IMR-90 (cell line): ENCODE results near the gene DUSP23. TPM values are rescaled to one million over a fixed set of nuclear protein-coding genes. Genes with fewer than 3 reads are reported as not detected.

Experiments used
- ATAC-seq: fragments of 200-7000 bp; cut with Tn5 transposase; 2 replicates; pipeline ENCODE4 v1.9.1; 2020; ENCODE audit warnings: low read depth, mild to moderate bottlenecking, moderate library complexity
- BruUV-seq: library from RNA; stranded (reverse); fragments of 400-500 nt; replicated peaks from 2 replicates; lab custom pipeline; 2021; lab: Mats Ljungman, UMichigan
- CTCF ChIA-PET: fragments of 300-600 bp; formaldehyde crosslinking; extraction: SDS; loops from one replicate; lab custom pipeline; 2021; ENCODE audit warnings: antibody characterized with exemption; lab: Yijun Ruan, JAX
- POLR2A ChIA-PET: fragments of 300-600 bp; sonication (Branson Sonifier 250); formaldehyde crosslinking; loops from one replicate; lab custom pipeline; 2022; ENCODE audit warnings: antibody characterized with exemption; ENCODE audit not compliant: unreplicated experiment; lab: Charles Lee
- DNase-seq: peaks from one replicate; pipeline ENCODE4 v3.0.0; 2013
- H2AFZ ChIP-seq: replicated peaks from 2 replicates; pipeline ENCODE3; 2013; ENCODE audit warnings: low read length, mild to moderate bottlenecking; ENCODE audit not compliant: poor library complexity
- H2AK5ac ChIP-seq: 2 replicates; pipeline ENCODE4 v1.6.1; 2013; ENCODE audit warnings: low read depth, low read length, inconsistent platforms
- H2AK9ac ChIP-seq: replicated peaks from 2 replicates; pipeline ENCODE3; 2013; ENCODE audit warnings: mild to moderate bottlenecking, low read depth, low read length, moderate library complexity; ENCODE audit not compliant: poor library complexity
- H2BK120ac ChIP-seq: 2 replicates; pipeline ENCODE4 v1.6.1; 2013; ENCODE audit warnings: low read depth, low read length, inconsistent platforms
- H2BK15ac ChIP-seq: 3 replicates; pipeline ENCODE4 v1.6.1; 2013; ENCODE audit warnings: low read depth, low read length, inconsistent platforms
- H2BK20ac ChIP-seq: 2 replicates; pipeline ENCODE4 v1.6.1; 2013; ENCODE audit warnings: low read depth, mild to moderate bottlenecking, inconsistent platforms, low read length, moderate library complexity
- H2BK5ac ChIP-seq: 2 replicates; pipeline ENCODE4 v1.6.1; 2013; ENCODE audit warnings: mild to moderate bottlenecking, low read depth, low read length, inconsistent platforms; ENCODE audit not compliant: poor library complexity, severe bottlenecking
- H3K14ac ChIP-seq: replicated peaks from 2 replicates; pipeline ENCODE4 v1.6.1; 2013; ENCODE audit warnings: low read depth, low read length, inconsistent platforms
- H3K18ac ChIP-seq: 2 replicates; pipeline ENCODE4 v1.6.1; 2013; ENCODE audit warnings: low read depth, low read length, control low read depth
- H3K23ac ChIP-seq: 2 replicates; pipeline ENCODE4 v1.6.1; 2013; ENCODE audit warnings: low read depth, low read length, inconsistent platforms
- H3K27ac ChIP-seq: 2 replicates; pipeline ENCODE4 v1.5.1; 2013; ENCODE audit warnings: mild to moderate bottlenecking, control low read depth, low read length; ENCODE audit not compliant: insufficient read depth
- H3K27me3 ChIP-seq: 2 replicates; pipeline ENCODE4 v1.6.1; 2013; ENCODE audit warnings: low read length; ENCODE audit not compliant: control insufficient read depth, insufficient read depth
- H3K36me3 ChIP-seq: 2 replicates; pipeline ENCODE4 v1.6.1; 2013; ENCODE audit warnings: low read length, mixed read lengths; ENCODE audit not compliant: control insufficient read depth, insufficient read depth
- H3K4ac ChIP-seq: 2 replicates; pipeline ENCODE4 v1.6.1; 2013; ENCODE audit warnings: low read depth, low read length, inconsistent platforms
- H3K4me1 ChIP-seq: 2 replicates; pipeline ENCODE4 v1.6.1; 2013; ENCODE audit warnings: low read length, mixed read lengths; ENCODE audit not compliant: control insufficient read depth, insufficient read depth
- H3K4me2 ChIP-seq: 2 replicates; pipeline ENCODE4 v1.6.1; 2013; ENCODE audit warnings: low read depth, mild to moderate bottlenecking, control low read depth, low read length, moderate library complexity
- H3K4me3 ChIP-seq: 2 replicates; pipeline ENCODE4 v1.5.1; 2013; ENCODE audit warnings: low read depth, mild to moderate bottlenecking, control low read depth, low read length, moderate library complexity; ENCODE audit not compliant: insufficient read depth
- H3K56ac ChIP-seq: 2 replicates; pipeline ENCODE4 v1.6.1; 2013; ENCODE audit warnings: low read length, inconsistent platforms; ENCODE audit not compliant: insufficient read depth; ENCODE audit errors: extremely low read depth
- H3K79me1 ChIP-seq, 2 experiments: 2 replicates each; pipeline ENCODE4 v1.6.1; 2013; ENCODE audit warnings: low read length in 2 of 2, inconsistent platforms in 1 of 2, low read depth in 1 of 2
- H3K9ac ChIP-seq: 2 replicates; pipeline ENCODE4 v1.6.1; 2013; ENCODE audit warnings: low read depth, low read length, control low read depth
- H3K9me1 ChIP-seq: 2 replicates; pipeline ENCODE4 v1.6.1; 2013; ENCODE audit warnings: low read length, inconsistent platforms; ENCODE audit not compliant: insufficient read depth
- H3K9me3 ChIP-seq: 2 replicates; pipeline ENCODE4 v1.6.1; 2013; ENCODE audit warnings: low read length; ENCODE audit not compliant: control insufficient read depth, insufficient read depth
- H4K20me1 ChIP-seq: 2 replicates; pipeline ENCODE4 v1.6.1; 2013; ENCODE audit warnings: low read length, inconsistent platforms; ENCODE audit not compliant: insufficient read depth
- H4K5ac ChIP-seq: 2 replicates; pipeline ENCODE4 v1.6.1; 2013; ENCODE audit warnings: mild to moderate bottlenecking, low read depth, low read length, control low read depth
- H4K8ac ChIP-seq, 2 experiments: 2 replicates each; pipeline ENCODE4 v1.6.1; 2013; ENCODE audit warnings: low read depth in 2 of 2, low read length in 2 of 2, control low read depth in 1 of 2, inconsistent platforms in 1 of 2
- H4K91ac ChIP-seq: 2 replicates; pipeline ENCODE4 v1.6.1; 2013; ENCODE audit warnings: low read depth, low read length, inconsistent platforms; ENCODE audit not compliant: insufficient read depth
- BHLHE40 ChIP-seq: fragments of 150-350 bp; IDR thresholded peaks from 2 replicates; pipeline ENCODE4 v1.6.1; 2016; ENCODE audit warnings: mild to moderate bottlenecking, low read depth, low read length
- CHD1 ChIP-seq: IDR thresholded peaks from 2 replicates; pipeline ENCODE4 v1.6.1; 2012; ENCODE audit warnings: low read depth, low read length, improper control_type of control experiment
- CTCF ChIP-seq: conservative IDR thresholded peaks from 2 replicates; pipeline ENCODE4 v1.5.1; 2012; ENCODE audit warnings: mild to moderate bottlenecking, low read depth, low read length, improper control_type of control experiment
- ELK1 ChIP-seq: fragments of 150-350 bp; IDR thresholded peaks from 2 replicates; pipeline ENCODE4 v1.6.1; 2016; ENCODE audit warnings: low read depth, mild to moderate bottlenecking, low read length, moderate library complexity, borderline replicate concordance
- FOS ChIP-seq: fragments of 150-350 bp; IDR thresholded peaks from 2 replicates; pipeline ENCODE4 v1.6.1; 2016; ENCODE audit warnings: low read depth, low read length
- MXI1 ChIP-seq: IDR thresholded peaks from 2 replicates; pipeline ENCODE4 v1.6.1; 2012; ENCODE audit warnings: low read depth, mild to moderate bottlenecking, low read length, moderate library complexity, borderline replicate concordance
- NFE2L2 ChIP-seq: fragments of 150-350 bp; IDR thresholded peaks from 2 replicates; pipeline ENCODE4 v1.6.1; 2016; ENCODE audit warnings: low read depth, mild to moderate bottlenecking, low read length
- POLR2A ChIP-seq: IDR thresholded peaks from 2 replicates; pipeline ENCODE4 v1.6.1; 2012; ENCODE audit warnings: mild to moderate bottlenecking, low read depth, low read length
- RAD21 ChIP-seq: IDR thresholded peaks from 2 replicates; pipeline ENCODE4 v1.6.1; 2012; ENCODE audit warnings: low read length, improper control_type of control experiment
- RCOR1 ChIP-seq: IDR thresholded peaks from 2 replicates; pipeline ENCODE4 v1.6.1; 2012; ENCODE audit warnings: mild to moderate bottlenecking, low read length, improper control_type of control experiment; ENCODE audit not compliant: insufficient replicate concordance
- SMC3 ChIP-seq: fragments of 150-350 bp; IDR thresholded peaks from 2 replicates; pipeline ENCODE4 v1.6.1; 2016; ENCODE audit warnings: low read depth, mild to moderate bottlenecking, antibody characterized with exemption, low read length, moderate library complexity
- WGBS, 2 experiments: methylation state at CpG; one replicate each; pipeline versions ENCODE4 v1.1.5 to v1.1.7; 2013; ENCODE audit warnings: missing lambda C conversion rate in 2 of 2; ENCODE audit not compliant: insufficient read length in 1 of 2; ENCODE audit errors: extremely low coverage in 2 of 2; 5-methylcytosine and 5-hydroxymethylcytosine counted together
- dilution Hi-C: fragments of 300-500 bp; cut with HindIII; formaldehyde crosslinking; loops from one replicate; pipeline ENCODE4 v1.14.3; 2018; ENCODE audit warnings: low sequenced_read_pairs; ENCODE audit not compliant: unreplicated experiment
- in situ Hi-C: fragments of 300-500 bp; cut with MboI; formaldehyde crosslinking; loops from 3 replicates; pipeline ENCODE4 v1.14.3; 2019; ENCODE audit warnings: low sequenced_read_pairs, inconsistent platforms, mixed read lengths
- intact Hi-C: fragments of 100-400 bp; cut with micrococcal nuclease; formaldehyde crosslinking; loops from 2 replicates; pipeline ENCODE4 v1.10.0; 2022
- polyA plus RNA-seq, 3 experiments: library from polyadenylated mRNA; depleted of rRNA; stranded (reverse); fragments of >200 nt; gene quantifications; 2 replicates each; pipeline ENCODE4 v1.2.3, GENCODE V29; 2012; ENCODE audit warnings: low replicate concordance in 1 of 3
- total RNA-seq: library from RNA; depleted of rRNA; stranded (reverse); fragments of >200 nt; gene quantifications from 2 replicates; pipeline ENCODE4 v1.2.3, GENCODE V29; 2012

DUSP23 gene
- total and polyA plus RNA-seq, 2 of the 4 experiments (the other 2 are of a cell fraction), result 4.1 to 12.9 TPM

GRCh38 chr1:159774465-159774864 lies 6.3 kb upstream of the DUSP23 start:
- in situ Hi-C loops, result no loop called here
- H3K4me2 ChIP-seq, result no peak overlapping the region
- H4K8ac ChIP-seq, result no peak overlapping the region
- no peak overlapping the region for H3K56ac ChIP-seq
- no peak overlapping the region for H3K4ac ChIP-seq
- H4K5ac ChIP-seq, result no peak overlapping the region
- no peak overlapping the region for H3K9ac ChIP-seq
- WGBS, 2 experiments, result no CpG with 5 or more reads among the region's 2 CpGs
- dilution Hi-C loops, result no loop called here
- no peaks in the 10 kb centered on the region for H3K79me1 ChIP-seq
- no peak overlapping the region for H2BK20ac ChIP-seq
- no peaks in the 10 kb centered on the region for H4K20me1 ChIP-seq
- ChIA-PET POLR2A (no interaction called here), CTCF (no interaction called here)
- H2AFZ ChIP-seq, result no peak overlapping the region
- H2BK120ac ChIP-seq, result no peak overlapping the region
- H2BK5ac ChIP-seq, result no peak overlapping the region
- no peaks in the 10 kb centered on the region for H3K36me3 ChIP-seq
- no peak overlapping the region for H3K14ac ChIP-seq
- intact Hi-C loops, result no loop called here
- peaks cover 4% of the 10 kb centered on the region; the same call in 1 of the 2 replicates for H3K27me3 ChIP-seq
- TF ChIP-seq MXI1 (no peak), RAD21 (no peak), SMC3 (no peak), CTCF (no peak), CHD1 (no peak), NFE2L2 (no peak), RCOR1 (no peak), POLR2A (no peak), FOS (no peak), ELK1 (no peak), BHLHE40 (no peak)
- no peak overlapping the region for H3K4me3 ChIP-seq
- ATAC-seq (no peak), DNase-seq (no peak)
- no peak overlapping the region for H2BK15ac ChIP-seq
- no TSS peak for BruUV-seq
- no peak overlapping the region for H3K27ac ChIP-seq
- no peaks in the 10 kb centered on the region for H3K9me1 ChIP-seq
- H2AK9ac ChIP-seq, result no peak overlapping the region
- H3K23ac ChIP-seq, result no peak overlapping the region
- no peak overlapping the region for H3K18ac ChIP-seq
- no peaks in the 10 kb centered on the region for H3K9me3 ChIP-seq
- no peaks in the 10 kb centered on the region for H3K4me1 ChIP-seq
- no peak overlapping the region for H4K91ac ChIP-seq
- H2AK5ac ChIP-seq, result no peak overlapping the region
